Stomach (tissue), 4 donors: ENCODE data around the gene FBXO3.
"Not testable (repeated sequence)": the region's sequence is repeated elsewhere in the genome, so short reads cannot be mapped to it uniquely, and the experiment has no call there.

ENCODE experiments used
- EP300 ChIP-seq: sonication (generic); formaldehyde crosslinking; IDR thresholded peaks from one replicate; pipeline ENCODE4 v1.6.1; 2017; ENCODE audit warnings: antibody characterized with exemption
- POLR2AphosphoS5 ChIP-seq, 3 donors: sonication (generic); formaldehyde crosslinking; IDR thresholded peaks; one replicate each; pipeline ENCODE4 v1.6.1; 2016; ENCODE audit warnings: antibody characterized with exemption in 3 of 3
- TF ChIP-seq, protein P1 (sequence below), 7 experiments: fragments of 450-650 bp in 4 of 7; fragments of 200-600 bp in 3 of 7; sonication (generic) in 3 of 7; IDR thresholded peaks; one replicate each; pipeline ENCODE4 v1.5.1; 2016 to 2019; ENCODE audit warnings: antibody characterized with exemption in 7 of 7, control low read depth in 2 of 7, mild to moderate bottlenecking in 1 of 7

DNA sequence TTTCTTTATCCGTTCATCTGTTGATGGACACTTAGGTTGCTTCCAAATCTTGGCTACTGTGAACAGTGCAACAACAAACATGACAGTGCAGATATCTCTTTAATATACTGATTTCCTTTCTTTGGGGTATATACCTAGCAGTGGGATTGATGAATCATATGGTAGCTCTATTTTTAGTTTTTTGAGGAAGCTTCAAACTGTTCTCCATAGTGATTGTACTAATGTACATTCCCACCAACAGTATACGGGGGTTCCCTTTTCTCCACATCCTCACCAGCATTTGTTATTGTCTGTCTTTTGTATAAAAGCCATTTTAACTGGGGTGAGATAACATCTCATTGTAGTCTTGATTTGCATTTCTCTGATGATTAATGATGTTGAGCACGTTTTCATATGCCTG lies 48.7 kb upstream of the FBXO3 start:
- TF ChIP-seq, protein P1, sequence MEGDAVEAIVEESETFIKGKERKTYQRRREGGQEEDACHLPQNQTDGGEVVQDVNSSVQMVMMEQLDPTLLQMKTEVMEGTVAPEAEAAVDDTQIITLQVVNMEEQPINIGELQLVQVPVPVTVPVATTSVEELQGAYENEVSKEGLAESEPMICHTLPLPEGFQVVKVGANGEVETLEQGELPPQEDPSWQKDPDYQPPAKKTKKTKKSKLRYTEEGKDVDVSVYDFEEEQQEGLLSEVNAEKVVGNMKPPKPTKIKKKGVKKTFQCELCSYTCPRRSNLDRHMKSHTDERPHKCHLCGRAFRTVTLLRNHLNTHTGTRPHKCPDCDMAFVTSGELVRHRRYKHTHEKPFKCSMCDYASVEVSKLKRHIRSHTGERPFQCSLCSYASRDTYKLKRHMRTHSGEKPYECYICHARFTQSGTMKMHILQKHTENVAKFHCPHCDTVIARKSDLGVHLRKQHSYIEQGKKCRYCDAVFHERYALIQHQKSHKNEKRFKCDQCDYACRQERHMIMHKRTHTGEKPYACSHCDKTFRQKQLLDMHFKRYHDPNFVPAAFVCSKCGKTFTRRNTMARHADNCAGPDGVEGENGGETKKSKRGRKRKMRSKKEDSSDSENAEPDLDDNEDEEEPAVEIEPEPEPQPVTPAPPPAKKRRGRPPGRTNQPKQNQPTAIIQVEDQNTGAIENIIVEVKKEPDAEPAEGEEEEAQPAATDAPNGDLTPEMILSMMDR (IDR thresholded peaks at IDR 0.05), result not testable (repeated sequence)
- not testable (repeated sequence) for TF ChIP-seq EP300; POLR2AphosphoS5 (IDR thresholded peaks at IDR 0.05)
